SK-N-MC (cell line): ENCODE results near the gene KIF26B.

Experiments
- EZH2 ChIP-seq: fragments of 200-600 bp; sonication (generic); IDR thresholded peaks from one replicate; pipeline ENCODE4 v1.6.1; 2017; ENCODE audit warnings: antibody characterized with exemption
- FOXP2 ChIP-seq: optimal IDR thresholded peaks from 2 replicates; pipeline ENCODE3; 2011; ENCODE audit warnings: mild to moderate bottlenecking, moderate library complexity; ENCODE audit not compliant: insufficient read depth; ENCODE audit errors: extremely low read length, control extremely low read depth
- POLR2AphosphoS5 ChIP-seq: IDR thresholded peaks from 2 replicates; pipeline ENCODE4 v1.6.1; 2012; ENCODE audit warnings: mild to moderate bottlenecking, low read depth, low read length, borderline replicate concordance

- no peak for TF ChIP-seq POLR2AphosphoS5
- TF ChIP-seq EZH2: no peak
- no peak for TF ChIP-seq FOXP2
These were observed 395.4 kb downstream of the KIF26B start for GRCh38 chr1:245549996-245550719.
